K562 (cell line): Measurements from ENCODE around the gene PTPRG. TPM values are rescaled to one million over a fixed set of nuclear protein-coding genes. Genes with fewer than 3 reads are reported as not detected.

Experiments used
- ATAC-seq: fragments of 200-7000 bp; cut with Tn5 transposase; 3 replicates; pipeline ENCODE4 v1.9.1; 2020; ENCODE audit warnings: moderate library complexity
- BruUV-seq: library from RNA; stranded (reverse); fragments of 400-500 nt; replicated peaks from 2 replicates; lab custom pipeline; 2021; lab: Mats Ljungman, UMichigan
- CTCF ChIA-PET: fragments of 300-600 bp; formaldehyde crosslinking; extraction: SDS; loops from one replicate; lab custom pipeline; 2021; ENCODE audit warnings: low intra/inter-chr PET ratio; lab: Yijun Ruan, JAX
- POLR2A ChIA-PET: fragments of 300-600, 350-650 bp; sonication (Branson Sonifier 250); formaldehyde crosslinking; extraction: SDS; loops from one replicate; lab custom pipeline; 2021; ENCODE audit warnings: antibody characterized with exemption, inconsistent platforms; lab: Yijun Ruan, JAX
- DNase-seq, 4 experiments: peaks; one replicate each; pipeline versions ENCODE4 v3.0.0 to v3.0.0-alpha.2; 2011 to 2018; ENCODE audit warnings: low spot score in 3 of 4, mixed read lengths in 3 of 4; ENCODE audit errors: extremely low read depth in 1 of 4
- FAIRE-seq: peaks from 2 replicates; lab custom pipeline; 2011; peaks lifted over from hg19 to GRCh38; lab: Jason Lieb, UNC
- H2AFZ ChIP-seq: 2 replicates; pipeline ENCODE4 v1.6.0; 2011; ENCODE audit warnings: low read depth, low read length, control low read depth, inconsistent platforms
- H3K27ac ChIP-seq: fragments of 200-600 bp; 3 replicates; pipeline ENCODE4 v1.8.0; 2011; ENCODE audit warnings: low read depth, mild to moderate bottlenecking, control low read depth, inconsistent platforms, low read length, moderate library complexity, mixed read lengths; ENCODE audit errors: extremely low read depth
- H3K27me3 ChIP-seq, 2 experiments: fragments of 300-600 bp in 1 of 2; 2 replicates in 1 of 2; 3 replicates in 1 of 2; pipeline versions ENCODE4 v1.6.0 to v1.8.0; 2011; ENCODE audit warnings: inconsistent platforms in 2 of 2, low read length in 2 of 2, mild to moderate bottlenecking in 1 of 2, mixed read lengths in 1 of 2, moderate library complexity in 1 of 2; ENCODE audit not compliant: control insufficient read depth in 2 of 2, insufficient read depth in 2 of 2
- H3K36me3 ChIP-seq: fragments of 300-600 bp; 3 replicates; pipeline ENCODE4 v1.8.0; 2011; ENCODE audit warnings: mild to moderate bottlenecking, low read length, inconsistent platforms; ENCODE audit not compliant: control insufficient read depth, insufficient read depth
- H3K4me1 ChIP-seq, 2 experiments: fragments of 200-600 bp in 1 of 2; replicated peaks in 1 of 2; 2 replicates in 1 of 2; 3 replicates in 1 of 2; pipeline versions ENCODE4 v1.5.1 to v1.8.0; 2011; ENCODE audit warnings: inconsistent platforms in 2 of 2, low read length in 2 of 2, mild to moderate bottlenecking in 1 of 2, mixed read lengths in 1 of 2, moderate library complexity in 1 of 2; ENCODE audit not compliant: control insufficient read depth in 2 of 2, insufficient read depth in 2 of 2
- H3K4me2 ChIP-seq: 2 replicates; pipeline ENCODE4 v1.6.1; 2011; ENCODE audit warnings: low read length, control low read depth, inconsistent platforms, mixed read lengths; ENCODE audit not compliant: insufficient read depth
- H3K4me3 ChIP-seq: fragments of 200-600 bp; sonication (generic), shearing (Covaris generic); 2 replicates; pipeline ENCODE4 v1.5.1; 2016; ENCODE audit warnings: control low read depth, inconsistent platforms
- H3K79me2 ChIP-seq: fragments of 200-600 bp; 3 replicates; pipeline ENCODE4 v1.8.0; 2011; ENCODE audit warnings: low read length, inconsistent platforms; ENCODE audit not compliant: control insufficient read depth, insufficient read depth
- H3K9ac ChIP-seq, 2 experiments: 2 replicates each; pipeline versions ENCODE4 v1.6.0 to v1.6.1; 2011; ENCODE audit warnings: low read depth in 2 of 2, low read length in 2 of 2, control low read depth in 1 of 2, inconsistent platforms in 1 of 2, mild to moderate bottlenecking in 1 of 2, mixed read lengths in 1 of 2; ENCODE audit not compliant: insufficient read depth in 1 of 2
- H3K9me1 ChIP-seq: one replicate; pipeline ENCODE4 v1.6.0; 2011; ENCODE audit warnings: inconsistent platforms, mild to moderate bottlenecking, low read length, moderate library complexity; ENCODE audit not compliant: control insufficient read depth, insufficient read depth
- H3K9me3 ChIP-seq: replicated peaks from 2 replicates; pipeline ENCODE4 v1.5.1; 2011; ENCODE audit warnings: low read depth, low read length, inconsistent platforms; ENCODE audit not compliant: control insufficient read depth, insufficient read depth
- H4K20me1 ChIP-seq: replicated peaks from 2 replicates; pipeline ENCODE4 v1.6.1; 2011; ENCODE audit warnings: low read length, inconsistent platforms, mixed read lengths; ENCODE audit not compliant: control insufficient read depth, insufficient read depth
- ADNP ChIP-seq: fragments of 200-800 bp; sonication (Bioruptor generic); IDR thresholded peaks from 2 replicates; pipeline ENCODE4 v1.6.1; 2016; ENCODE audit warnings: missing genetic modification characterization, missing compliant biosample characterization
- FOXJ2 ChIP-seq: fragments of 200-800 bp; sonication (Bioruptor generic); IDR thresholded peaks from 2 replicates; pipeline ENCODE4 v1.6.1; 2016; ENCODE audit warnings: missing genetic modification characterization, missing compliant biosample characterization
- FOXP1 ChIP-seq: sonication (generic); formaldehyde crosslinking; IDR thresholded peaks from 2 replicates; pipeline ENCODE4 v1.8.0; 2022; ENCODE audit warnings: mild to moderate bottlenecking, missing genetic modification reagents
- MNT ChIP-seq, 2 experiments: fragments of 450-650 bp; conservative IDR thresholded peaks; 2 replicates each; pipeline ENCODE4 v1.6.1; 2017; ENCODE audit warnings: mild to moderate bottlenecking in 2 of 2, moderate library complexity in 2 of 2
- NEUROD1 ChIP-seq: fragments of 150-350 bp; IDR thresholded peaks from 2 replicates; pipeline ENCODE4 v1.6.1; 2014; ENCODE audit warnings: borderline replicate concordance, low read length, low read depth; ENCODE audit not compliant: partially characterized antibody
- NR1H2 ChIP-seq: sonication (generic); formaldehyde crosslinking; IDR thresholded peaks from 2 replicates; pipeline ENCODE4 v1.4.0; 2020; ENCODE audit warnings: mild to moderate bottlenecking, missing genetic modification reagents
- SAFB ChIP-seq: fragments of 200-400 bp; formaldehyde crosslinking; IDR thresholded peaks from 2 replicates; pipeline ENCODE4 v1.6.1; 2017; ENCODE audit warnings: low read depth, low read length, borderline replicate concordance
- SPI1 ChIP-seq: IDR thresholded peaks from 2 replicates; pipeline ENCODE4 v1.6.1; 2011; ENCODE audit warnings: low read depth, low read length, control low read depth, borderline replicate concordance
- TCF7 ChIP-seq: sonication (generic); IDR thresholded peaks from 2 replicates; pipeline ENCODE4 v1.6.1; 2016; ENCODE audit warnings: antibody characterized with exemption, borderline replicate concordance
- ZBTB40 ChIP-seq, 2 experiments: fragments of 450-650 bp in 1 of 2; sonication (generic) in 1 of 2; formaldehyde crosslinking in 1 of 2; IDR thresholded peaks; 2 replicates each; pipeline versions ENCODE4 v1.7.1 to v1.9.0; 2016 to 2022; ENCODE audit warnings: inconsistent platforms in 1 of 2, mild to moderate bottlenecking in 1 of 2, missing genetic modification reagents in 1 of 2
- ZNF324 ChIP-seq: fragments of 250-450 bp; sonication (Bioruptor Pico); IDR thresholded peaks from 2 replicates; pipeline ENCODE4 v1.4.0; 2020; ENCODE audit warnings: mild to moderate bottlenecking
- WGBS: fragments of 100-300 bp; shearing (Covaris generic); methylation state at CpG from one replicate; pipeline ENCODE4 v1.1.6; 2016; ENCODE audit warnings: low coverage, mixed read lengths; ENCODE audit not compliant: insufficient coverage; ENCODE audit errors: missing lambda C conversion rate; 5-methylcytosine and 5-hydroxymethylcytosine counted together
- in situ Hi-C: fragments of 300-500 bp; cut with MboI; formaldehyde crosslinking; loops from 4 replicates; pipeline ENCODE4 v1.15.0; 2018; ENCODE audit warnings: inconsistent platforms, mixed read lengths
- intact Hi-C: fragments of 100-400 bp; cut with micrococcal nuclease; formaldehyde crosslinking; loops from 2 replicates; pipeline ENCODE4 v1.14.2; 2022
- polyA plus RNA-seq, 8 experiments: library from polyadenylated mRNA; depleted of rRNA in 4 of 8; stranded (reverse) in 5 of 8; unstranded in 3 of 8; fragments of >200 nt; fragmentation: Nextera tagmentation in 2 of 8; fragmentation: Illumina TruSeq in 1 of 8; extraction: Ambion mirVana in 2 of 8; extraction: Trizol in 1 of 8; gene quantifications; 2 replicates each; pipeline versions ENCODE4 v1.2.1 to v1.2.3, GENCODE V29; 2011 to 2014; ENCODE audit warnings: inconsistent platforms in 1 of 8, missing spikeins in 1 of 8
- total RNA-seq, 7 experiments: library from RNA; depleted of rRNA in 6 of 7; stranded (reverse); fragments of >200 nt in 6 of 7; fragmentation: Illumina TruSeq in 2 of 7; extraction: Trizol in 2 of 7; gene quantifications; 2 replicates each; pipeline versions ENCODE4 v1.2.1 to v1.2.3, GENCODE V29; 2011 to 2021; ENCODE audit warnings: low replicate concordance in 1 of 7

The PTPRG gene
- total and polyA plus RNA-seq, 9 of the 15 experiments (the other 6 are each of a cell fraction or from before 2014, with no cell fraction given) = 0.16 TPM; not detected in 8

- Histone ChIP-seq H3K27me3 (no peaks in the 10 kb centered on the region), H4K20me1 (no peaks in the 10 kb centered on the region), H3K36me3 (no peaks in the 10 kb centered on the region), H2AFZ (no peak overlapping the region), H3K9ac (no peak overlapping the region), H3K4me3 (no peak overlapping the region), H3K9me1 (no peaks in the 10 kb centered on the region), H3K4me1 (no peaks in the 10 kb centered on the region), H3K9me3 (no peaks in the 10 kb centered on the region), H3K27ac (no peak overlapping the region), H3K79me2 (no peaks in the 10 kb centered on the region), H3K4me2 (no peak overlapping the region)
- ChIA-PET POLR2A (no interaction called here), CTCF (no interaction called here)
- no peak for DNase-seq
- FAIRE-seq = no peak
- no TSS peak for BruUV-seq
- 0% methylated on average over 2 of the region's 2 CpGs for WGBS
- intact Hi-C loops = no loop called here
- in situ Hi-C loops = no loop called here
- no peak for ATAC-seq
- TF ChIP-seq ADNP = no peak
- TF ChIP-seq MNT (conservative IDR thresholded peaks at IDR 0.05) = no peak
- no peak for TF ChIP-seq NR1H2
- no peak for TF ChIP-seq FOXJ2 (tag)
- TF ChIP-seq FOXP1 = no peak
- TF ChIP-seq ZBTB40 (IDR thresholded peaks at IDR 0.05) = no peak
- TF ChIP-seq ZBTB40 (CRISPR knock-in tag; IDR thresholded peaks at IDR 0.05) = no peak
- no peak for TF ChIP-seq ZNF324
- no peak for TF ChIP-seq NEUROD1
- TF ChIP-seq SPI1 = no peak
- TF ChIP-seq SAFB = no peak
- no peak for TF ChIP-seq TCF7
Measured at GRCh38 chr3:62020706-62021105, 459.3 kb downstream of the PTPRG start.
